PC-9 (cell line): Measurements from ENCODE around the gene EIF3CL. TPM values are rescaled to one million over a fixed set of nuclear protein-coding genes. Genes with fewer than 3 reads are reported as not detected.
"Not testable (repeated sequence)": the region's sequence is repeated elsewhere in the genome, so short reads cannot be mapped to it uniquely, and the experiment has no call there.

ENCODE experiments used
- BruUV-seq: library from RNA; stranded (reverse); fragments of 400-500 nt; replicated peaks from 2 replicates; lab custom pipeline; 2021; lab: Mats Ljungman, UMichigan
- CTCF ChIA-PET: fragments of 300-600 bp; sonication (Branson Sonifier 250); formaldehyde crosslinking; loops from one replicate; lab custom pipeline; 2022; ENCODE audit warnings: antibody characterized with exemption; lab: Charles Lee
- POLR2A ChIA-PET: fragments of 300-600 bp; sonication (Branson Sonifier 250); formaldehyde crosslinking; loops from one replicate; lab custom pipeline; 2022; ENCODE audit warnings: antibody characterized with exemption; ENCODE audit not compliant: unreplicated experiment; lab: Charles Lee
- DNase-seq, 2 experiments: peaks; one replicate each; pipeline versions ENCODE4 v3.0.0 to v3.0.0-alpha.2; 2015 to 2022; ENCODE audit warnings: mixed read lengths in 1 of 2
- H2AFZ ChIP-seq: fragments of 200-600 bp; sonication (generic); 2 replicates; pipeline ENCODE4 v1.8.1; 2017; ENCODE audit warnings: antibody characterized with exemption
- H3F3A ChIP-seq: fragments of 200-600 bp; sonication (generic); 2 replicates; pipeline ENCODE4 v1.8.1; 2017; ENCODE audit warnings: antibody characterized with exemption, mild to moderate bottlenecking, low read depth; ENCODE audit not compliant: insufficient read depth
- H3K27ac ChIP-seq: fragments of 200-600 bp; sonication (generic); 2 replicates; pipeline ENCODE4 v1.6.1; 2016; ENCODE audit warnings: mixed run types
- H3K27me3 ChIP-seq: fragments of 200-600 bp; sonication (generic); 2 replicates; pipeline ENCODE4 v1.6.1; 2016; ENCODE audit warnings: low read depth, mixed run types; ENCODE audit not compliant: insufficient read depth
- H3K36me3 ChIP-seq: fragments of 200-600 bp; sonication (generic); 2 replicates; pipeline ENCODE4 v1.6.1; 2016; ENCODE audit warnings: low read depth, mixed run types
- H3K4me1 ChIP-seq: fragments of 200-600 bp; sonication (generic); replicated peaks from 2 replicates; pipeline ENCODE4 v1.6.1; 2016; ENCODE audit warnings: mixed run types; ENCODE audit not compliant: insufficient read depth
- H3K4me2 ChIP-seq: fragments of 200-600 bp; sonication (generic); 2 replicates; pipeline ENCODE4 v1.6.1; 2017; ENCODE audit warnings: mixed run types
- H3K4me3 ChIP-seq: fragments of 200-600 bp; sonication (generic); 2 replicates; pipeline ENCODE4 v1.6.1; 2016; ENCODE audit warnings: mixed run types
- H3K79me2 ChIP-seq: fragments of 200-600 bp; sonication (generic); 2 replicates; pipeline ENCODE4 v1.6.1; 2017; ENCODE audit warnings: low read depth, mixed run types
- H3K9me2 ChIP-seq: fragments of 200-600 bp; sonication (generic); 2 replicates; pipeline ENCODE4 v1.8.1; 2017; ENCODE audit warnings: mild to moderate bottlenecking; ENCODE audit not compliant: insufficient read depth
- H3K9me3 ChIP-seq: fragments of 200-600 bp; sonication (generic); 2 replicates; pipeline ENCODE4 v1.8.1; 2016; ENCODE audit warnings: low read depth; ENCODE audit not compliant: insufficient read depth
- H4K20me1 ChIP-seq: fragments of 200-600 bp; sonication (generic); 2 replicates; pipeline ENCODE4 v1.8.1; 2017; ENCODE audit not compliant: insufficient read depth
- intact Hi-C: fragments of 100-400 bp; cut with micrococcal nuclease; formaldehyde crosslinking; loops from one replicate; pipeline ENCODE4 v1.10.0; 2022; ENCODE audit not compliant: unreplicated experiment
- microRNA-seq: library from miRNA; unstranded; fragments of <30 nt; microRNA quantifications from one replicate; pipeline ENCODE4 v1.2.0, GENCODE V29; 2021; ENCODE audit warnings: borderline number of aligned reads, borderline replicate concordance
- total RNA-seq: library from RNA; stranded (reverse); gene quantifications from 2 replicates; pipeline ENCODE4 v1.2.3, GENCODE V29; 2021

The EIF3CL gene
- total RNA-seq, 1 experiment from 2014 or later = 31.5 TPM

DNA sequence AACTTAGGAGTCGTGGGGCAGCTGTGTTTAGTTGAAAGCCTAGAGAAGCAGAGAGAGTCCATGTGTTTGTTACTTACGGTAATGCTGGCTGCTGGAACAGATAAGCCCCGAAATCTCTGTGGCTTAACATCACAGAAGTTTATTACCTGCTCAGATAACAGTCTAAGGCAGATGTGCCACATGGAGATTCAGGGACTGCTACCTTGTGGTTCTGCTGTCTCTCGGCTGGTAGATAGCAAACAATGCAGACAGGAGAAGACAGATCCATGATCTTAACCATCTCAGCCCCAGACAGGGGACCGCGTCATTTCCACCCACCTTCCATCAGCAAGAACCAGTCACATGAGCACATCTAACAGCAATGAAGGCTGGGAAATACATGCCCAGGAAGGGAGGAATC, 71.0 kb downstream of the EIF3CL start:
- BruUV-seq, H3K36me3 ChIP-seq, POLR2A ChIA-PET: not testable (repeated sequence)

GRCh38 chr16:28330981-28331380, 72.7 kb downstream of the EIF3CL start:
- BruUV-seq, H3K4me3 ChIP-seq, H3F3A ChIP-seq, H3K9me2 ChIP-seq, H3K79me2 ChIP-seq, H3K36me3 ChIP-seq, DNase-seq, H2AFZ ChIP-seq, H3K4me2 ChIP-seq, H3K4me1 ChIP-seq, H3K9me3 ChIP-seq, H3K27ac ChIP-seq, H3K27me3 ChIP-seq, intact Hi-C loops, POLR2A ChIA-PET, H4K20me1 ChIP-seq: not testable (repeated sequence)
- CTCF ChIA-PET = interaction anchor here (0.7 kb wide), 1 partner anchor 48 kb away, joined by 5 read pairs; no protein-coding TSS in a partner anchor

More for the DNA sequence above, 71.0 kb downstream of the EIF3CL start:
- H2AFZ ChIP-seq, H4K20me1 ChIP-seq, H3K27ac ChIP-seq, H3K27me3 ChIP-seq, H3K4me1 ChIP-seq, CTCF ChIA-PET, H3K9me3 ChIP-seq, H3K9me2 ChIP-seq, intact Hi-C loops, H3K79me2 ChIP-seq, H3K4me3 ChIP-seq, DNase-seq, H3K4me2 ChIP-seq, H3F3A ChIP-seq: not testable (repeated sequence)

DNA sequence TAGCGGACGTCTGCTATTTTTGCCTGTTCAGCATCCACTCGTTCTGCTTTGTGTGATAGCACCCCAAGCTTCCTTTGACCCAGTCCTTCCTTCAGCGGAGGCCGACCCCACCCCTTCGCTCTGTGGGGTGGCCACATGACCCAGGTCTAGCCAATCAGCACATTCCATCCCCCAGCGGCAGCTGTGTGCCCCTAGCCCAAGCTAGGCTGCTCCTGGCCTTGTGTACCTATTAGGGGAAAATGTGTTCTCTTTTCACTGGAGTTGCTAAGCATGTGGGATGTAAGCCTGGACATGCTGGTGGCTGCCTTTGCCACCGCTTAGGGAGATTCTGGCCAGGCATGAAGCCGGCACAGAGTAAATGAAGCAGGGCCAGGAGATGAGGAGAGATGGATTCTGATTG, 73.4 kb downstream of the EIF3CL start:
- POLR2A ChIA-PET, H3K9me3 ChIP-seq, H3K27ac ChIP-seq, BruUV-seq, H3K4me3 ChIP-seq, H3K36me3 ChIP-seq, intact Hi-C loops, H3F3A ChIP-seq, H2AFZ ChIP-seq, H3K27me3 ChIP-seq, H3K4me1 ChIP-seq, H3K9me2 ChIP-seq, DNase-seq, H4K20me1 ChIP-seq, H3K79me2 ChIP-seq, H3K4me2 ChIP-seq: not testable (repeated sequence)
- CTCF ChIA-PET = interaction anchor here (0.7 kb wide), 1 partner anchor 47 kb away, joined by 5 read pairs; no protein-coding TSS in a partner anchor

Small RNA genes lying within 50 kb of the gene (microRNA-seq; reads per million reads assigned to microRNA genes)
- gene MIR6862-1 = not detected

Other genes starting within 250 kb of the EIF3CL start
- 154 and 221 TPM in 2 replicates for gene XPO6, start 191.9 kb downstream of the EIF3CL start, total RNA-seq
- 18.4 and 22.1 TPM in 2 replicates for gene SBK1, start 111.3 kb downstream of the EIF3CL start, total RNA-seq
- gene NPIPB6, start 40.3 kb downstream of the EIF3CL start, total RNA-seq = 6.9 and 7.0 TPM in 2 replicates
- not detected in 2 replicates for gene NPIPB7, start 68.5 kb upstream of the EIF3CL start, total RNA-seq
- gene CLN3, start 88.2 kb upstream of the EIF3CL start, total RNA-seq = 59.1 and 70.3 TPM in 2 replicates
- gene APOBR, start 90.8 kb upstream of the EIF3CL start, total RNA-seq = 2.4 and 2.5 TPM in 2 replicates
- not detected in 2 replicates for gene IL27, start 103.0 kb upstream of the EIF3CL start, total RNA-seq
- 17.3 and 21.3 TPM in 2 replicates for gene NUPR1, start 135.1 kb upstream of the EIF3CL start, total RNA-seq
- gene SGF29, start 150.1 kb upstream of the EIF3CL start, total RNA-seq = 45.3 and 51.1 TPM in 2 replicates
- 21.8 and 23.0 TPM in 2 replicates for gene SULT1A2, start 193.2 kb upstream of the EIF3CL start, total RNA-seq
- 82.0 and 98.8 TPM in 2 replicates for gene SULT1A1, start 206.2 kb upstream of the EIF3CL start, total RNA-seq
- 2.2 and 4.1 TPM in 2 replicates for gene NPIPB8, start 234.2 kb upstream of the EIF3CL start, total RNA-seq